GM18508 (cell line): ENCODE data around the gene F2RL1.
"Not testable (repeated sequence)": the region's sequence is repeated elsewhere in the genome, so short reads cannot be mapped to it uniquely, and the experiment has no call there.

Experiments used
- ATAC-seq: cut with Tn5 transposase; IDR thresholded peaks from one replicate; pipeline ENCODE4 v1.9.1; 2021; ENCODE audit warnings: moderate number of reproducible peaks; ENCODE audit not compliant: insufficient read depth, unreplicated experiment

F2RL1 gene

GRCh38 chr5:76845890-76846289 lies 27.1 kb downstream of the F2RL1 start:
- ATAC-seq: no peak

DNA sequence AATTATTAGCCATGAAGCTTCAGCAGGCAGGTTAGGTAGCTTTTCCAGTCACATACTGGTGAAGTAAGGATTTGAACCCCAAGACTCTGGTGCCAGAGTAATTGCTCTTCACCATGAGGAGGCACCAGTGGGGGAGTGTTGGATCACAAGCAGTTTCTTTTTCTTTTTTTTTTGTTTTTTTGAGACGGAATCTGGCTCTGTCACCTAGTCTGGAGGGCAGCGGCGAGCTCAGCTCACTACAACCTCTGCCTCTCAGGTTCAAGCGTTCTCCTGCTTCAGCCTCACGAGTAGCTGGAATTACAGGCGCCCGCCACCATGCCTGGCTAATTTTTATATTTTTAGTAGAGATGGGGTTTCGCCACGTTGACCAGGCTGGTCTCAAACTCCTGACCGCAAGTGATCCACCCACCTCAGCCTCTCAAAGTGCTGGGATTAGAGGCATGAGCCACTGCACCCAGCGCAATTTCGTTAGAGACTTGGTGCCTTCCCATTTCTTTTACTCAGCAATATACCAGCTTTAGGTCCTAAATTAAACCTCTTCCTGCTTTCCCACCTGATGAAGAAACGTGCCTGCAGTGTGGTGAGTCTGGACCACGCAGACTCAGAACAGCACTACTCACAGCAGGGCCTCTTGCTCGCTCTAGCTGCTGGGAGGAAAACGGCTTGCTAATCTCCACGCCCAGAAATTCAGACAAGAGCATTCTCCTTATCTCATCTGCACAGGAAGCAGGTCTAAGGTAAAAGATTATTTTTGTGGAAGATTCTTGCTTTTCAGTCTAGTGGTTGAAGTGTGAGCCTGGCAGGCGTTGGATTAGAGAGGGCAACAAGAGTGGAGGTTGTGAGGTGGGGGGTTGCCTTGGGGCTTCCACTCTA lies 30.8 kb downstream of the F2RL1 start, which contains the start of gene S100Z:
Gene S100Z (plus strand): TSS at position 596 of the 873 bp plus-strand sequence. CDS start 25,346 bp downstream, outside the sequence.
- ATAC-seq: no peak

DNA sequence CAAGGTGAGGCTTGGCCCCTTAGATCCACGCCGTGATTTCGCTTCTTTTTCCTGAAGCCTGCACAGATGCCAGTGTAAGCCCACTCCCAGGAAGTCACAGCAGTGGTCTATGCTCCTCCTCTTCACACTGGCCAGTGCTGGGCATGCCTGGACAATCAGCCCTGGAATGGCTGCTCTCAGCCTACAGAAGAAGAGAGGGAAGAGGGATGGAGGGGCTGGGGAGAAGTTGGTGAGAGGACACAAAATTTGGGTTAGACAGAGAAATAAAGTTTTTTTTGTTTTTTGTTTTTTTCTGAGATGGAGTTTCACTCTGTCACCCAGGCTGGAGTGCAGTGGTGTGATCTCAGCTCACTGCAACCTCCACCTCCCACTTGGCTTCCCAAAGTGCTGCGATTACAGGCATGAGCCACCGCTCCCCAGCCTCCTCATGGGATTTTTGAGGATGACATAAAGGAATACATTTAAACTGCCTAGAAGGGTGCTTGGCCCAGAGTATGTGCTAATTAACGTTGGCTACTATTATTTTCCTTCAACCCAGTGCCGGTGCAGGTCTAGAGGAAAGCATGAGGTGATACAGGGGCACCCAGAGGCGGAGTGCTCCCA lies 31.8 kb downstream of the F2RL1 start:
- ATAC-seq: no peak

DNA sequence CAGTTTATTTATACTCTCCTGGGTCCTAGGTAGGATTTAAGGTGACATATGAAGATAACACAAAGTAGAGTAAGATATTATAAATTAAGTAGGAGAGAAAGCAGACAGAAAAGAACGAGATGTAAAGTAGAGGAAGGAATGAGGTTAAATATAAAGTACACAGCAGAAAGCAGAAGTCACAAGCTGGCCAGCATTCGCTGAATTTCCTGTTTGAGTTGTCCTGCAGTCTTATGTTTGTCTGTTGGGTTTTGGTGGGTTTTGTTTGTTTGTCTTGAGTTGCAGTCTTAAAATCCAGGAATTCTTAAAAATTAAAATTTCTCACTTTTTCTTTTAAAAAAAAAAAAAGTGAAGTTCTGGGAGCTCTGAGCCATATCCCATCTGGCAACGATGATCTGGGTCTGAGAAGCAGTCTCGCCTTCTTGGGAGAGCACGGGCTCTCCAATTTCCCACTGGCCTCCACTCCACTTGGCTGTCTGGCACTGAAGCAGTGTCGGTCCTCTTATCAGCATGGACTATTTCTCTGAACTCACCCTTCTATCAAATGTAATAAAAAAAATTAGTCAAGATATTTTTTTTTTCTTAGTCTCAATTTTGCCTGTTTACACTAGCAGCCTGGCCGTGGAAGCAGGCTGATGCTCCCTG lies 33.0 kb downstream of the F2RL1 start:
- no peak for ATAC-seq

GRCh38 chr5:76852772-76853171 lies 33.9 kb downstream of the F2RL1 start:
- ATAC-seq: no peak

GRCh38 chr5:76853741-76854140 lies 34.9 kb downstream of the F2RL1 start:
- ATAC-seq: not testable (repeated sequence)

- ATAC-seq: no peak
Measured at GRCh38 chr5:76854644-76855043, 35.8 kb downstream of the F2RL1 start.

DNA sequence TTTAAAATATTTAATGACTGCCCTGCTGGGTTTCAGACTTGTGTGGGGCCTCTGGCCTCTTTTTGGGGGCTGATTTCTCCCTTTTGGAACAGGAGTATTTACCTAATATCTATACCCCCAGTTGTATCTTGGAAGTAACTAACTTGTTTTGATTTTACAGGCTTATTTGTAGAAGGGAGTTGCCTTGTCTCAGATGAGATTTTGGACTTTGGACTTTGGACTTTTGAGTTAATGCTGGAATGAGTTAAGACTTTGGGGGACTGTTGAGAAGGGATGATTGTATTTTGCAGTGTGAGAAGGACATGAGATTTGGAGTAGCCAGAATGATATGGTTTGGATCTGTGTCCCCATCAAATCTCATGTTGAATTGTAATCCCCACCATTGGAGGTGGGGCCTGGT lies 36.7 kb downstream of the F2RL1 start:
- ATAC-seq: not testable (repeated sequence)

DNA sequence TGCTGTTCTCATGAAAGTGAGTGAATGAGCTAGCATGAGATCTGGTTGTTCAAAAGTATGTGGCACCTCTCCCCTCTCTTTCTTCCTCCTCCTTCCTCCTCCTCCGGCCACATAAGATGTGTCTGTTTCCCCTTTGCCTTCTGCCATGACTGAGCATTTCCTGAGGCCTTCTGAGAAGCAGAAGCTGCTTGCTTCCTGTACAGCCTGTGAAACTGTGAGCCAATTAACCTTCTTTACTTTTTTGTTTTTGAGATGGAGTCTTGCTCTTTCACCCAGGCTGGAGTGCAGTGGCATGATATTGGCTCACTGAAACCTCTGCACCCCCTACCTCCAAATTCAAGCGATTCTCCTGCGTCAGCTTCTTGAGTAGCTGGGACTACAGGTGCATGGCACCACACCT lies 37.1 kb downstream of the F2RL1 start:
- no peak for ATAC-seq

GRCh38 chr5:76856800-76857199 lies 38.0 kb downstream of the F2RL1 start:
- ATAC-seq: not testable (repeated sequence)

DNA sequence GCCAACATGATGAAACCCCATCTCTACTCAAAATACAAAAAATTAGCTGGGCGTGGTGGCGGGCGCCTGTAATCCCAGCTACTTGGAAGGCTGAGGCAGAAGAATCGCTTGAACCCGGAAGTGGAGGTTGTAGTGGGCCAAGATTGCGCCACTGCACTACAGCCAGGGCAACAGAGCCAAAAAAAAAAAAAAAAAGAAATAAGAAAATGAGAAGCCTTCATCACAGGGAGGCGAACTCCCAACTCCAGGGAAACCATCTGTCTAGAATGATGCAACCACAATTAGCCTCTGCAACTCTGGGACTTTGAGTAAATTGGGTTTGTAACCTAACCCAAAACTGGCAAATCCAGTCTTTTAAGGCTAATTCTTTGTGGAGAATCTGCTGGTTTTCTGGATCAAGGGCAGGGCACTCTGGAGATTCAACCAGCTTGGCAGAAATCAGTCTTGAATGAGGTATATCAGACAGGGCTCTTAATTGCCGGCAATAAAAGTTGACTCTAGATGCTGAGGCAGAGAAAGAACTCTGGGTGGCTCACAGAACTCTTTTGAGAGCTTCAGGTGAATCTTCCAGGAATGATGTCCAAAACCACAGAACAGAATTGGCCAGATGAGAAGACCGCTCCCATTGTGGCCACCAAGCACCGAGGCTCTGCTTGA lies 40.9 kb downstream of the F2RL1 start:
- no peak for ATAC-seq

DNA sequence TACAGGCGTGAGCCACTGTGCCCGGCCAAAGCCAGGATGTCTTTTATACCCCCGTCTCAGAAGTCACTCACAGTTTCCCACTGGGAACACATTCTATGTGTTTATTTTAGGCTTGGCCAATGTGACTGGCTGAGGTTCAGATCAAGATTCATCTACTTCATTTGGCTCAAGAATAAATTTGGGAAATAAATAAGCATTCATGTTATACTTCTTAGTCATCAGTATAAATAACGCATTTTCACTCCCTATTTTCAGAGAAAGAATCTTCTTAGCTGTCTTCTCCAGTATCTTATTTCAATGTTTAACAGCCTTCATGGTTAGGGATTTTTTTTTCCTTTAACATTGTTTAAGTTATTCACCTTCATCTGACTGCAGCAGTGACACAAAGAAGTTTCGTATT lies 42.8 kb downstream of the F2RL1 start:
- ATAC-seq: no peak

GRCh38 chr5:76863001-76863400 lies 44.2 kb downstream of the F2RL1 start:
- no peak for ATAC-seq

GRCh38 chr5:76866503-76866902 lies 47.7 kb downstream of the F2RL1 start:
- no peak for ATAC-seq

DNA sequence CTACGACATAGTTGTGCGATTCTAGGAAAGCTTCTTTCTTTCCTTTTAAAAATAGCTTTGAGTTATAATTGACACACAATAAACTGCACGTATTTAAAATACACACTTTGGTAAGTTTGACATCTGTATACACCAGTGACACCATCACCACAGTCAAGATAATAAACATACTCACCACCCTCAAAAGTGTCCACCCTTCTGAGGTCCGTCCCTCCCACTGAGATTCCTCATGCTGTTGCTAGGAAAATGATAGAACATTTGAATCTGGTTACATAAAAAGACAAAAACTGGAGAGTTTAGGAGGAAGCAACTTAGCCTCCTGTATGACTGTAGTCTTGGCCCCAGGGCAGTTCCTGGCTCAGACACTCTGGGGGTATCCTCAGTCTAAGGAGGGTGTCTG lies 48.2 kb downstream of the F2RL1 start:
- no peak for ATAC-seq

- ATAC-seq: no peak
Measured at GRCh38 chr5:76867827-76868693, 49.2 kb downstream of the F2RL1 start.

- no peak for ATAC-seq
Measured at GRCh38 chr5:76870046-76870445, 51.2 kb downstream of the F2RL1 start.

DNA sequence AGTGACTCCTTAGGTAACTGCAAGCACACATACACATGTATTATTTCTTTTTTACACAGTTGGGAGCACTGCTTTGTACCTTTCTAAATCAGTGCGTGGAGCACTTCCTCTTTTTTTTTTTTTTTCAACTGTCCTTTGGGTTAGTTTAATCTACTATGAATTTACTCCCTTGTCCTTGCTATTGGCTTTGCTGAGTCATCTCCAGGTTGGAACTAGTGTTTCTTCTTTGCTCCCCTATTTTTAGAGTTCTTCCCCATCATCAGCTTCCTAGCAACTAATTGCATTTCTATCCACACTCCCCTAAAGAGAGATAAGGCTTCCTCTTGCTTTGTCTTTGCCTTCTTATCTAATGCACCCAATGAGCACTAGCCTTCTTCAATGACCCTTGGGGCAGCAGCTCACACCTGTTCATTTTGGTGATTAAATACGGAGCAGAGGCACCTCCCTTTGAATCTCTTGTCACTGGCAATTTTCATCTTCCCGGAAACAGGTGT lies 55.3 kb downstream of the F2RL1 start:
- no peak for ATAC-seq
